ENCODE measurements around the gene CFAP20DC. TPM values are rescaled to one million over a fixed set of nuclear protein-coding genes. Genes with fewer than 3 reads are reported as not detected.

CFAP20DC gene
- total and polyA plus RNA-seq, 2 of the 4 experiments (the other 2 are of a cell fraction), result 1.2 to 1.6 TPM

DNA sequence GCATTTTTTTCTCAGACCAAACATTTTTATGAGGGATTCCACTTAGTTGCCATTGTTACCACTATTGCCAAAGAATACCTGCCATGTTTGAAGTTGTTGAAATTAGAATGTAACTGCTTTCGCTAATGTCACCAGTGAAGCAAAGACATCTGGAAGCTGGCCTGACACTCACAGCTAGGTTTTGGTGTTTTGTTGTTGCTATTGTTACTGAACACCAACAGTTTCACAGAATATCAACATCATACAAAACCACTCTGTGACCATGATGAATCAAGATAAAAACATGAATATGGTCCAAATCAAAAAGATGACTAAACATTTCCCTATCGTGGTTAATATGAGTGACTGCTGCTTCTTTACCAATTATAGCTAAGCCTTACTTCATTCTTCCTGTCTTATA is 6.9 kb upstream of the CFAP20DC start:
- Histone ChIP-seq H2AK5ac (ENCODE audit: low read depth, low read length) (no peak overlapping the region), H2BK5ac (ENCODE audit: low read depth, low read length, poor library complexity, severe bottlenecking) (no peak overlapping the region), H2AK9ac (replicated peaks; ENCODE audit: low read depth, low read length, poor library complexity) (no peak overlapping the region), H3K9ac (ENCODE audit: low read depth, low read length) (no peak overlapping the region), H2BK20ac (ENCODE audit: low read depth, low read length) (no peak overlapping the region), H3K27ac (ENCODE audit: insufficient read depth, low read length) (no peak overlapping the region), H3K4me1 (ENCODE audit: control insufficient read depth, insufficient read depth, low read length) (no peaks in the 10 kb centered on the region), H3K9me1 (ENCODE audit: insufficient read depth, low read length) (no peaks in the 10 kb centered on the region), H3K79me1 (ENCODE audit: low read depth in 1 of 2, low read length in 2 of 2) (no peaks in the 10 kb centered on the region), H3K4me2 (ENCODE audit: low read depth, low read length) (no peak overlapping the region), H4K91ac (ENCODE audit: insufficient read depth, low read depth, low read length) (no peak overlapping the region), H3K27me3 (ENCODE audit: control insufficient read depth, insufficient read depth, low read length) (no peaks in the 10 kb centered on the region), H4K8ac (ENCODE audit: low read depth in 2 of 2, low read length in 2 of 2) (no peak overlapping the region), H3K56ac (ENCODE audit: extremely low read depth, insufficient read depth, low read length) (no peak overlapping the region), H3K36me3 (ENCODE audit: control insufficient read depth, insufficient read depth, low read length) (no peaks in the 10 kb centered on the region), H2BK15ac (ENCODE audit: low read depth, low read length) (no peak overlapping the region), H4K5ac (ENCODE audit: low read depth, low read length) (no peak overlapping the region), H3K9me3 (ENCODE audit: control insufficient read depth, insufficient read depth, low read length) (no peaks in the 10 kb centered on the region), H3K18ac (ENCODE audit: low read depth, low read length) (no peak overlapping the region), H2AFZ (replicated peaks; ENCODE audit: low read length, poor library complexity) (no peak overlapping the region), H3K4me3 (ENCODE audit: insufficient read depth, low read depth, low read length) (no peak overlapping the region), H2BK120ac (ENCODE audit: low read depth, low read length) (no peak overlapping the region), H3K4ac (ENCODE audit: low read depth, low read length) (no peak overlapping the region), H3K14ac (replicated peaks; ENCODE audit: low read depth, low read length) (no peak overlapping the region), H4K20me1 (ENCODE audit: insufficient read depth, low read length) (no peaks in the 10 kb centered on the region), H3K23ac (ENCODE audit: low read depth, low read length) (no peak overlapping the region)
- DNase-seq (peak; percentile 19), ATAC-seq (ENCODE audit: low read depth) (no peak)
- CTCF ChIA-PET, result interaction anchor here (1.3 kb wide), 1 partner anchor 62 kb away, joined by 9 read pairs; no protein-coding TSS in a partner anchor
- in situ Hi-C loops (cut with MboI; ENCODE audit: low sequenced_read_pairs), result loop anchor here (10.0 kb wide), 1 partner anchor 412 kb away; no protein-coding TSS in a partner anchor
- no TSS peak for BruUV-seq (replicated peaks)
- intact Hi-C loops (cut with micrococcal nuclease), result no loop called here
- POLR2A ChIA-PET (ENCODE audit: unreplicated experiment), result no interaction called here
- no CpG with 5 or more reads among the region's 2 CpGs for WGBS, 2 experiments (ENCODE audit: extremely low coverage in 2 of 2, insufficient read length in 1 of 2)
- TF ChIP-seq CHD1 (IDR thresholded peaks at IDR 0.05; ENCODE audit: low read depth, low read length), result no peak
- TF ChIP-seq ELK1 (IDR thresholded peaks at IDR 0.05; ENCODE audit: borderline replicate concordance, low read depth, low read length), result no peak
- TF ChIP-seq POLR2A (IDR thresholded peaks at IDR 0.05; ENCODE audit: low read depth, low read length), result no peak
- dilution Hi-C loops (cut with HindIII; ENCODE audit: low sequenced_read_pairs, unreplicated experiment), result no loop called here
